Measurements from ENCODE around the gene ARHGDIB.

- no peak for TF ChIP-seq MAX (IDR thresholded peaks at IDR 0.05)
- TF ChIP-seq EP300 (IDR thresholded peaks at IDR 0.05; ENCODE audit: borderline replicate concordance) = no peak
Observed at GRCh38 chr12:14970473-14970872, 9.1 kb upstream of the ARHGDIB start.

All from Ishikawa (cell line).